Astrocyte of the cerebellum (primary cell): Measurements from ENCODE around the gene AMBRA1.

Experiments
- DNase-seq: peaks from one replicate; pipeline ENCODE4 v3.0.0-alpha.2; 2011; ENCODE audit warnings: low read depth
- H3K4me3 ChIP-seq: 2 replicates; pipeline ENCODE4 v1.5.1; 2011; ENCODE audit warnings: mild to moderate bottlenecking, low read depth, low read length, moderate library complexity
- CTCF ChIP-seq: IDR thresholded peaks from 2 replicates; pipeline ENCODE4 v1.5.1; 2012; ENCODE audit warnings: low read length, low read depth, moderate library complexity, mild to moderate bottlenecking; ENCODE audit errors: missing control alignments
- in situ Hi-C: cut with HindIII; loops from 2 replicates; pipeline ENCODE4 v1.10.0; 2017; ENCODE audit warnings: low sequenced_read_pairs

AMBRA1 gene

GRCh38 chr11:46499821-46500220, 94.0 kb downstream of the AMBRA1 start:
- H3K4me3 ChIP-seq = no peak overlapping the region
- no peak for DNase-seq
- in situ Hi-C loops = no loop called here
- no peak for TF ChIP-seq CTCF

GRCh38 chr11:46498968-46499367, 94.9 kb downstream of the AMBRA1 start:
- DNase-seq = no peak
- H3K4me3 ChIP-seq = no peak overlapping the region
- TF ChIP-seq CTCF = no peak
- in situ Hi-C loops = no loop called here

GRCh38 chr11:46498179-46498578, 95.6 kb downstream of the AMBRA1 start:
- in situ Hi-C loops = no loop called here
- no peak for DNase-seq
- H3K4me3 ChIP-seq = no peak overlapping the region
- no peak for TF ChIP-seq CTCF

GRCh38 chr11:46497498-46497897, 96.3 kb downstream of the AMBRA1 start:
- TF ChIP-seq CTCF = no peak
- in situ Hi-C loops = no loop called here
- H3K4me3 ChIP-seq = no peak overlapping the region
- DNase-seq = no peak

- in situ Hi-C loops = no loop called here
- H3K4me3 ChIP-seq = no peak overlapping the region
- no peak for DNase-seq
- TF ChIP-seq CTCF = no peak
Measured at GRCh38 chr11:46493791-46494190, 100.0 kb downstream of the AMBRA1 start.

- no peak for DNase-seq
- in situ Hi-C loops = no loop called here
- TF ChIP-seq CTCF = no peak
- no peak overlapping the region for H3K4me3 ChIP-seq
Measured at GRCh38 chr11:46492532-46492931, 101.3 kb downstream of the AMBRA1 start.

GRCh38 chr11:46491661-46492330, 102.0 kb downstream of the AMBRA1 start:
- in situ Hi-C loops = no loop called here
- no peak for DNase-seq
- no peak overlapping the region for H3K4me3 ChIP-seq
- no peak for TF ChIP-seq CTCF
